Suprapubic skin (tissue), 4 donors: ENCODE data around the gene BASP1. TPM values are rescaled to one million over a fixed set of nuclear protein-coding genes. Genes with fewer than 3 reads are reported as not detected.
"Not testable (repeated sequence)": the region's sequence is repeated elsewhere in the genome, so short reads cannot be mapped to it uniquely, and the experiment has no call there.

Source experiments
- DNase-seq, 2 donors: peaks; one replicate each; pipeline ENCODE4 v3.0.0-alpha.2; 2019; ENCODE audit warnings: low spot score in 2 of 2
- H3K27ac ChIP-seq: fragments of 200-600 bp; sonication (generic); one replicate; pipeline ENCODE4 v1.5.1; 2019
- H3K27me3 ChIP-seq: fragments of 200-600 bp; sonication (generic); one replicate; pipeline ENCODE4 v1.5.1; 2019
- H3K36me3 ChIP-seq: fragments of 200-600 bp; sonication (generic); one replicate; pipeline ENCODE4 v1.5.1; 2019
- H3K4me1 ChIP-seq: fragments of 200-600 bp; sonication (generic); one replicate; pipeline ENCODE4 v1.5.1; 2019
- H3K4me3 ChIP-seq: fragments of 200-600 bp; sonication (generic); one replicate; pipeline ENCODE4 v1.5.1; 2019; ENCODE audit warnings: mild to moderate bottlenecking
- H3K9me3 ChIP-seq: fragments of 200-600 bp; sonication (generic); one replicate; pipeline ENCODE4 v1.5.1; 2019
- CTCF ChIP-seq, 2 donors: fragments of 200-600 bp in 1 of 2; fragments of 450-650 bp in 1 of 2; sonication (generic) in 1 of 2; IDR thresholded peaks; one replicate each; pipeline ENCODE4 v1.5.1; 2016 to 2019; ENCODE audit warnings: antibody characterized with exemption in 2 of 2, mild to moderate bottlenecking in 1 of 2, moderate library complexity in 1 of 2
- EP300 ChIP-seq: sonication (generic); formaldehyde crosslinking; IDR thresholded peaks from one replicate; pipeline ENCODE4 v1.6.1; 2017; ENCODE audit warnings: antibody characterized with exemption
- POLR2A ChIP-seq, 2 donors: fragments of 450-650 bp; IDR thresholded peaks; one replicate each; pipeline ENCODE4 v1.6.1; 2017; ENCODE audit warnings: antibody characterized with exemption in 2 of 2, mild to moderate bottlenecking in 2 of 2, moderate library complexity in 2 of 2
- POLR2AphosphoS5 ChIP-seq, 3 donors: sonication (generic); formaldehyde crosslinking; IDR thresholded peaks; one replicate each; pipeline ENCODE4 v1.6.1; 2017; ENCODE audit warnings: antibody characterized with exemption in 3 of 3
- WGBS: methylation state at CpG from one replicate; pipeline ENCODE4 v1.1.5; 2018; 5-methylcytosine and 5-hydroxymethylcytosine counted together
- total RNA-seq, 4 donors: library from RNA; depleted of rRNA; stranded (reverse); fragments of >200 nt; gene quantifications; one replicate each; pipeline ENCODE4 v1.1.0, GENCODE V29; 2016

The BASP1 gene
- total RNA-seq, 4 donors from 2014 or later: 20.7 to 31.9 (median 26.2) TPM

GRCh38 chr5:17190242-17190778, 27.1 kb upstream of the BASP1 start:
- TF ChIP-seq CTCF (IDR thresholded peaks at IDR 0.05) (peak; percentile 74 to 81), POLR2AphosphoS5 (IDR thresholded peaks at IDR 0.05) (no peak), EP300 (no peak), POLR2A (IDR thresholded peaks at IDR 0.05) (no peak)
- DNase-seq: no peak
- Histone ChIP-seq H3K27me3 (no peaks in the 10 kb centered on the region), H3K4me3 (no peak overlapping the region), H3K4me1 (peaks cover 30% of the 10 kb centered on the region), H3K27ac (no peak overlapping the region), H3K9me3 (no peaks in the 10 kb centered on the region), H3K36me3 (no peaks in the 10 kb centered on the region)
- 3% methylated on average over 4 of the region's 4 CpGs for WGBS

- DNase-seq: no peak
- peaks cover 24% of the 10 kb centered on the region for H3K4me1 ChIP-seq
- no peaks in the 10 kb centered on the region for H3K27me3 ChIP-seq
- H3K27ac ChIP-seq: no peak overlapping the region
- TF ChIP-seq EP300 (no peak), CTCF (IDR thresholded peaks at IDR 0.05) (no peak), POLR2A (IDR thresholded peaks at IDR 0.05) (no peak), POLR2AphosphoS5 (IDR thresholded peaks at IDR 0.05) (no peak)
- H3K9me3 ChIP-seq: no peaks in the 10 kb centered on the region
- 86% methylated on average over 7 of the region's 7 CpGs for WGBS
- H3K4me3 ChIP-seq: no peak overlapping the region
- no peaks in the 10 kb centered on the region for H3K36me3 ChIP-seq
These were observed 26.5 kb upstream of the BASP1 start for GRCh38 chr5:17190799-17191391.

- H3K27ac ChIP-seq, H3K36me3 ChIP-seq, DNase-seq, H3K4me3 ChIP-seq, H3K9me3 ChIP-seq, H3K27me3 ChIP-seq: not testable (repeated sequence)
- WGBS: 88% methylated on average over 10 of the region's 10 CpGs
- peaks cover 17% of the 10 kb centered on the region for H3K4me1 ChIP-seq
These were observed 25.9 kb upstream of the BASP1 start for GRCh38 chr5:17191574-17191973.

- no peak overlapping the region for H3K4me3 ChIP-seq
- H3K27ac ChIP-seq: no peak overlapping the region
- no peak for TF ChIP-seq CTCF (IDR thresholded peaks at IDR 0.05)
- no peak for TF ChIP-seq POLR2A (IDR thresholded peaks at IDR 0.05)
- no peak for TF ChIP-seq EP300
- no peak for TF ChIP-seq POLR2AphosphoS5 (IDR thresholded peaks at IDR 0.05)
- no peaks in the 10 kb centered on the region for H3K36me3 ChIP-seq
- H3K27me3 ChIP-seq: no peaks in the 10 kb centered on the region
- no peak for DNase-seq
- H3K9me3 ChIP-seq: no peaks in the 10 kb centered on the region
- H3K4me1 ChIP-seq: peaks cover 17% of the 10 kb centered on the region
- 59% methylated on average over 5 of the region's 5 CpGs for WGBS
These were observed 25.2 kb upstream of the BASP1 start for GRCh38 chr5:17192191-17192590.

GRCh38 chr5:17196024-17196423, 21.4 kb upstream of the BASP1 start:
- no peaks in the 10 kb centered on the region for H3K9me3 ChIP-seq
- 84% methylated on average over 5 of the region's 5 CpGs for WGBS
- H3K4me1 ChIP-seq: no peaks in the 10 kb centered on the region
- no peak overlapping the region for H3K27ac ChIP-seq
- H3K4me3 ChIP-seq: no peak overlapping the region
- no peaks in the 10 kb centered on the region for H3K36me3 ChIP-seq
- no peaks in the 10 kb centered on the region for H3K27me3 ChIP-seq
- peak in 1 of 2 donors; percentile 13 for DNase-seq
- no peak for TF ChIP-seq POLR2A (IDR thresholded peaks at IDR 0.05)
- no peak for TF ChIP-seq EP300
- TF ChIP-seq POLR2AphosphoS5 (IDR thresholded peaks at IDR 0.05): no peak
- no peak for TF ChIP-seq CTCF (IDR thresholded peaks at IDR 0.05)

- Histone ChIP-seq H3K9me3 (no peaks in the 10 kb centered on the region), H3K4me3 (no peak overlapping the region), H3K36me3 (no peaks in the 10 kb centered on the region), H3K27me3 (no peaks in the 10 kb centered on the region), H3K4me1 (no peaks in the 10 kb centered on the region), H3K27ac (no peak overlapping the region)
- DNase-seq: peak in 1 of 2 donors; percentile 9
- 72% methylated on average over 5 of the region's 5 CpGs for whole genome bisulfite sequencing
- TF ChIP-seq POLR2A (IDR thresholded peaks at IDR 0.05): no peak
These were observed 20.7 kb upstream of the BASP1 start for GRCh38 chr5:17196697-17197096.
